IMR-90 (cell line): ENCODE results near the gene PALLD. TPM values are rescaled to one million over a fixed set of nuclear protein-coding genes. Genes with fewer than 3 reads are reported as not detected.
A peak's percentile ranks its signal among the peaks of the same experiment; 100 is the strongest.

ENCODE experiments used
- ATAC-seq: fragments of 200-7000 bp; cut with Tn5 transposase; 2 replicates; pipeline ENCODE4 v1.9.1; 2020; ENCODE audit warnings: low read depth, mild to moderate bottlenecking, moderate library complexity
- BruUV-seq: library from RNA; stranded (reverse); fragments of 400-500 nt; replicated peaks from 2 replicates; lab custom pipeline; 2021; lab: Mats Ljungman, UMichigan
- CTCF ChIA-PET: fragments of 300-600 bp; formaldehyde crosslinking; extraction: SDS; loops from one replicate; lab custom pipeline; 2021; ENCODE audit warnings: antibody characterized with exemption; lab: Yijun Ruan, JAX
- POLR2A ChIA-PET: fragments of 300-600 bp; sonication (Branson Sonifier 250); formaldehyde crosslinking; loops from one replicate; lab custom pipeline; 2022; ENCODE audit warnings: antibody characterized with exemption; ENCODE audit not compliant: unreplicated experiment; lab: Charles Lee
- DNase-seq: peaks from one replicate; pipeline ENCODE4 v3.0.0; 2013
- H2AFZ ChIP-seq: replicated peaks from 2 replicates; pipeline ENCODE3; 2013; ENCODE audit warnings: low read length, mild to moderate bottlenecking; ENCODE audit not compliant: poor library complexity
- H2AK5ac ChIP-seq: 2 replicates; pipeline ENCODE4 v1.6.1; 2013; ENCODE audit warnings: low read depth, low read length, inconsistent platforms
- H2AK9ac ChIP-seq: replicated peaks from 2 replicates; pipeline ENCODE3; 2013; ENCODE audit warnings: mild to moderate bottlenecking, low read depth, low read length, moderate library complexity; ENCODE audit not compliant: poor library complexity
- H2BK120ac ChIP-seq: 2 replicates; pipeline ENCODE4 v1.6.1; 2013; ENCODE audit warnings: low read depth, low read length, inconsistent platforms
- H2BK15ac ChIP-seq: 3 replicates; pipeline ENCODE4 v1.6.1; 2013; ENCODE audit warnings: low read depth, low read length, inconsistent platforms
- H2BK20ac ChIP-seq: 2 replicates; pipeline ENCODE4 v1.6.1; 2013; ENCODE audit warnings: low read depth, mild to moderate bottlenecking, inconsistent platforms, low read length, moderate library complexity
- H2BK5ac ChIP-seq: 2 replicates; pipeline ENCODE4 v1.6.1; 2013; ENCODE audit warnings: mild to moderate bottlenecking, low read depth, low read length, inconsistent platforms; ENCODE audit not compliant: poor library complexity, severe bottlenecking
- H3K14ac ChIP-seq: replicated peaks from 2 replicates; pipeline ENCODE4 v1.6.1; 2013; ENCODE audit warnings: low read depth, low read length, inconsistent platforms
- H3K18ac ChIP-seq: 2 replicates; pipeline ENCODE4 v1.6.1; 2013; ENCODE audit warnings: low read depth, low read length, control low read depth
- H3K23ac ChIP-seq: 2 replicates; pipeline ENCODE4 v1.6.1; 2013; ENCODE audit warnings: low read depth, low read length, inconsistent platforms
- H3K27ac ChIP-seq: 2 replicates; pipeline ENCODE4 v1.5.1; 2013; ENCODE audit warnings: mild to moderate bottlenecking, control low read depth, low read length; ENCODE audit not compliant: insufficient read depth
- H3K27me3 ChIP-seq: 2 replicates; pipeline ENCODE4 v1.6.1; 2013; ENCODE audit warnings: low read length; ENCODE audit not compliant: control insufficient read depth, insufficient read depth
- H3K36me3 ChIP-seq: 2 replicates; pipeline ENCODE4 v1.6.1; 2013; ENCODE audit warnings: low read length, mixed read lengths; ENCODE audit not compliant: control insufficient read depth, insufficient read depth
- H3K4ac ChIP-seq: 2 replicates; pipeline ENCODE4 v1.6.1; 2013; ENCODE audit warnings: low read depth, low read length, inconsistent platforms
- H3K4me1 ChIP-seq: 2 replicates; pipeline ENCODE4 v1.6.1; 2013; ENCODE audit warnings: low read length, mixed read lengths; ENCODE audit not compliant: control insufficient read depth, insufficient read depth
- H3K4me2 ChIP-seq: 2 replicates; pipeline ENCODE4 v1.6.1; 2013; ENCODE audit warnings: low read depth, mild to moderate bottlenecking, control low read depth, low read length, moderate library complexity
- H3K4me3 ChIP-seq: 2 replicates; pipeline ENCODE4 v1.5.1; 2013; ENCODE audit warnings: low read depth, mild to moderate bottlenecking, control low read depth, low read length, moderate library complexity; ENCODE audit not compliant: insufficient read depth
- H3K56ac ChIP-seq: 2 replicates; pipeline ENCODE4 v1.6.1; 2013; ENCODE audit warnings: low read length, inconsistent platforms; ENCODE audit not compliant: insufficient read depth; ENCODE audit errors: extremely low read depth
- H3K79me1 ChIP-seq, 2 experiments: 2 replicates each; pipeline ENCODE4 v1.6.1; 2013; ENCODE audit warnings: low read length in 2 of 2, inconsistent platforms in 1 of 2, low read depth in 1 of 2
- H3K9ac ChIP-seq: 2 replicates; pipeline ENCODE4 v1.6.1; 2013; ENCODE audit warnings: low read depth, low read length, control low read depth
- H3K9me1 ChIP-seq: 2 replicates; pipeline ENCODE4 v1.6.1; 2013; ENCODE audit warnings: low read length, inconsistent platforms; ENCODE audit not compliant: insufficient read depth
- H3K9me3 ChIP-seq: 2 replicates; pipeline ENCODE4 v1.6.1; 2013; ENCODE audit warnings: low read length; ENCODE audit not compliant: control insufficient read depth, insufficient read depth
- H4K20me1 ChIP-seq: 2 replicates; pipeline ENCODE4 v1.6.1; 2013; ENCODE audit warnings: low read length, inconsistent platforms; ENCODE audit not compliant: insufficient read depth
- H4K5ac ChIP-seq: 2 replicates; pipeline ENCODE4 v1.6.1; 2013; ENCODE audit warnings: mild to moderate bottlenecking, low read depth, low read length, control low read depth
- H4K8ac ChIP-seq, 2 experiments: 2 replicates each; pipeline ENCODE4 v1.6.1; 2013; ENCODE audit warnings: low read depth in 2 of 2, low read length in 2 of 2, control low read depth in 1 of 2, inconsistent platforms in 1 of 2
- H4K91ac ChIP-seq: 2 replicates; pipeline ENCODE4 v1.6.1; 2013; ENCODE audit warnings: low read depth, low read length, inconsistent platforms; ENCODE audit not compliant: insufficient read depth
- BHLHE40 ChIP-seq: fragments of 150-350 bp; IDR thresholded peaks from 2 replicates; pipeline ENCODE4 v1.6.1; 2016; ENCODE audit warnings: mild to moderate bottlenecking, low read depth, low read length
- CEBPB ChIP-seq: IDR thresholded peaks from 2 replicates; pipeline ENCODE4 v1.6.1; 2012; ENCODE audit warnings: low read depth, low read length, improper control_type of control experiment
- CHD1 ChIP-seq: IDR thresholded peaks from 2 replicates; pipeline ENCODE4 v1.6.1; 2012; ENCODE audit warnings: low read depth, low read length, improper control_type of control experiment
- CTCF ChIP-seq: conservative IDR thresholded peaks from 2 replicates; pipeline ENCODE4 v1.5.1; 2012; ENCODE audit warnings: mild to moderate bottlenecking, low read depth, low read length, improper control_type of control experiment
- FOS ChIP-seq: fragments of 150-350 bp; IDR thresholded peaks from 2 replicates; pipeline ENCODE4 v1.6.1; 2016; ENCODE audit warnings: low read depth, low read length
- MAFK ChIP-seq: IDR thresholded peaks from 2 replicates; pipeline ENCODE4 v1.6.1; 2012; ENCODE audit warnings: low read depth, low read length, improper control_type of control experiment
- MAZ ChIP-seq: IDR thresholded peaks from 2 replicates; pipeline ENCODE4 v1.6.1; 2012; ENCODE audit warnings: low read depth, mild to moderate bottlenecking, low read length, improper control_type of control experiment, moderate library complexity, borderline replicate concordance
- MXI1 ChIP-seq: IDR thresholded peaks from 2 replicates; pipeline ENCODE4 v1.6.1; 2012; ENCODE audit warnings: low read depth, mild to moderate bottlenecking, low read length, moderate library complexity, borderline replicate concordance
- NFE2L2 ChIP-seq: fragments of 150-350 bp; IDR thresholded peaks from 2 replicates; pipeline ENCODE4 v1.6.1; 2016; ENCODE audit warnings: low read depth, mild to moderate bottlenecking, low read length
- POLR2A ChIP-seq: IDR thresholded peaks from 2 replicates; pipeline ENCODE4 v1.6.1; 2012; ENCODE audit warnings: mild to moderate bottlenecking, low read depth, low read length
- RAD21 ChIP-seq: IDR thresholded peaks from 2 replicates; pipeline ENCODE4 v1.6.1; 2012; ENCODE audit warnings: low read length, improper control_type of control experiment
- RCOR1 ChIP-seq: IDR thresholded peaks from 2 replicates; pipeline ENCODE4 v1.6.1; 2012; ENCODE audit warnings: mild to moderate bottlenecking, low read length, improper control_type of control experiment; ENCODE audit not compliant: insufficient replicate concordance
- RFX5 ChIP-seq: IDR thresholded peaks from 2 replicates; pipeline ENCODE4 v1.8.0; 2012; ENCODE audit warnings: low read depth, mild to moderate bottlenecking, low read length, moderate library complexity
- SMC3 ChIP-seq: fragments of 150-350 bp; IDR thresholded peaks from 2 replicates; pipeline ENCODE4 v1.6.1; 2016; ENCODE audit warnings: low read depth, mild to moderate bottlenecking, antibody characterized with exemption, low read length, moderate library complexity
- WGBS, 2 experiments: methylation state at CpG; one replicate each; pipeline versions ENCODE4 v1.1.5 to v1.1.7; 2013; ENCODE audit warnings: missing lambda C conversion rate in 2 of 2; ENCODE audit not compliant: insufficient read length in 1 of 2; ENCODE audit errors: extremely low coverage in 2 of 2; 5-methylcytosine and 5-hydroxymethylcytosine counted together
- dilution Hi-C: fragments of 300-500 bp; cut with HindIII; formaldehyde crosslinking; loops from one replicate; pipeline ENCODE4 v1.14.3; 2018; ENCODE audit warnings: low sequenced_read_pairs; ENCODE audit not compliant: unreplicated experiment
- in situ Hi-C: fragments of 300-500 bp; cut with MboI; formaldehyde crosslinking; loops from 3 replicates; pipeline ENCODE4 v1.14.3; 2019; ENCODE audit warnings: low sequenced_read_pairs, inconsistent platforms, mixed read lengths
- intact Hi-C: fragments of 100-400 bp; cut with micrococcal nuclease; formaldehyde crosslinking; loops from 2 replicates; pipeline ENCODE4 v1.10.0; 2022
- polyA plus RNA-seq, 3 experiments: library from polyadenylated mRNA; depleted of rRNA; stranded (reverse); fragments of >200 nt; gene quantifications; 2 replicates each; pipeline ENCODE4 v1.2.3, GENCODE V29; 2012; ENCODE audit warnings: low replicate concordance in 1 of 3
- total RNA-seq: library from RNA; depleted of rRNA; stranded (reverse); fragments of >200 nt; gene quantifications from 2 replicates; pipeline ENCODE4 v1.2.3, GENCODE V29; 2012
- TF ChIP-seq, protein P1 (sequence below): fragments of 150-350 bp; IDR thresholded peaks from 2 replicates; pipeline ENCODE4 v1.6.1; 2017; ENCODE audit warnings: mild to moderate bottlenecking, antibody characterized with exemption, low read length, low read depth

The PALLD gene
- total and polyA plus RNA-seq, 2 of the 4 experiments (the other 2 are of a cell fraction), result 91.0 to 91.9 TPM

- Histone ChIP-seq H3K79me1 (no peaks in the 10 kb centered on the region), H3K4me2 (no peak overlapping the region), H3K4me1 (peaks cover 29% of the 10 kb centered on the region), H3K27me3 (no peaks in the 10 kb centered on the region), H3K4ac (peak overlapping the region; percentile 71), H2AK5ac (0 out of 2 replicates have a peak overlapping the region, but pooled peaks have one; percentile 10), H3K9ac (no peak overlapping the region), H2BK15ac (peak overlapping the region; percentile 42; the same call in 1 of the 3 replicates), H2AK9ac (no peak overlapping the region), H3K56ac (no peak overlapping the region), H3K9me3 (no peaks in the 10 kb centered on the region), H4K20me1 (no peaks in the 10 kb centered on the region), H2AFZ (no peak overlapping the region), H2BK5ac (no peak overlapping the region), H4K91ac (peak overlapping the region; percentile 42; the same call in 1 of the 2 replicates), H3K9me1 (peaks cover 23% of the 10 kb centered on the region), H4K8ac (peak overlapping the region in 1 of 2 experiments; percentile 29; a peak in 1 of 4 replicates), H3K4me3 (no peak overlapping the region), H4K5ac (peak overlapping the region; percentile 30; the same call in 1 of the 2 replicates), H2BK120ac (peak overlapping the region; percentile 77), H3K27ac (no peak overlapping the region), H3K14ac (peak overlapping the region; percentile 51; the same call in 1 of the 2 replicates), H3K18ac (peak overlapping the region; percentile 0; the same call in 1 of the 2 replicates), H2BK20ac (peak overlapping the region; percentile 80), H3K36me3 (no peaks in the 10 kb centered on the region), H3K23ac (0 out of 2 replicates have a peak overlapping the region, but pooled peaks have one; percentile 7)
- ChIA-PET CTCF (interaction anchor here (0.7 to 1.7 kb wide), 4 partner anchors 22 to 100 kb away, joined by 3 read pairs; no protein-coding TSS in a partner anchor), POLR2A (interaction anchor here (0.6 kb wide), 1 partner anchor 89 kb away, joined by 3 read pairs; no protein-coding TSS in a partner anchor)
- DNase-seq, result peak; percentile 56
- BruUV-seq, result no TSS peak
- dilution Hi-C loops (no loop called here), intact Hi-C loops (no loop called here), in situ Hi-C loops (no loop called here)
- no peak for ATAC-seq
- WGBS, 2 experiments, result 54% methylated on average over 4 of the region's 6 CpGs; no CpG with 5 or more reads in 1 of the 2 experiments
- TF ChIP-seq RFX5 (no peak), MAZ (no peak), FOS (no peak), BHLHE40 (no peak), MXI1 (no peak), SMC3 (no peak), MAFK (no peak), RAD21 (no peak), CEBPB (no peak), NFE2L2 (no peak), RCOR1 (no peak), POLR2A (no peak), CHD1 (no peak), CTCF (no peak)
- TF ChIP-seq, protein P1, sequence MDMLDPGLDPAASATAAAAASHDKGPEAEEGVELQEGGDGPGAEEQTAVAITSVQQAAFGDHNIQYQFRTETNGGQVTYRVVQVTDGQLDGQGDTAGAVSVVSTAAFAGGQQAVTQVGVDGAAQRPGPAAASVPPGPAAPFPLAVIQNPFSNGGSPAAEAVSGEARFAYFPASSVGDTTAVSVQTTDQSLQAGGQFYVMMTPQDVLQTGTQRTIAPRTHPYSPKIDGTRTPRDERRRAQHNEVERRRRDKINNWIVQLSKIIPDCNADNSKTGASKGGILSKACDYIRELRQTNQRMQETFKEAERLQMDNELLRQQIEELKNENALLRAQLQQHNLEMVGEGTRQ, result no peak
These were observed 114.2 kb downstream of the PALLD start for GRCh38 chr4:168610911-168611530.
